Activated CD8-positive, alpha-beta memory T cell treated with anti-CD3 and anti-CD28 coated beads, Interleukin-2, amount 10 ng/mL, durations not matched to agents 7 days and 5 days (primary cell): ENCODE data around the gene TP53BP2. TPM values are rescaled to one million over a fixed set of nuclear protein-coding genes. Genes with fewer than 3 reads are reported as not detected.
A peak's percentile ranks its signal among the peaks of the same experiment; 100 is the strongest.

Experiments used
- ATAC-seq: fragments of 150-1000 bp; cut with Tn5 transposase; one replicate; pipeline ENCODE4 v1.10.0; 2021; ENCODE audit warnings: moderate library complexity
- CTCF ChIA-PET: fragments of 350-600 bp; sonication (Branson Sonifier 250); formaldehyde crosslinking; loops from one replicate; lab custom pipeline; 2021; ENCODE audit warnings: antibody characterized with exemption; lab: Charles Lee
- DNase-seq: peaks from one replicate; pipeline ENCODE4 v3.0.0-alpha.2; 2020
- H3K27ac Mint-ChIP-seq: one replicate; pipeline ENCODE4 v1.8.0; 2021; ENCODE audit warnings: mild to moderate bottlenecking, mixed read lengths
- H3K27me3 Mint-ChIP-seq: one replicate; pipeline ENCODE4 v1.8.0; 2021; ENCODE audit warnings: mixed read lengths
- H3K36me3 Mint-ChIP-seq: one replicate; pipeline ENCODE4 v1.8.0; 2021; ENCODE audit warnings: mild to moderate bottlenecking, mixed read lengths
- H3K4me1 Mint-ChIP-seq: one replicate; pipeline ENCODE4 v1.8.0; 2021; ENCODE audit warnings: mixed read lengths
- H3K4me3 Mint-ChIP-seq: one replicate; pipeline ENCODE4 v1.8.0; 2021; ENCODE audit warnings: mild to moderate bottlenecking, moderate library complexity, mixed read lengths
- H3K9me3 Mint-ChIP-seq: one replicate; pipeline ENCODE4 v1.8.0; 2022; ENCODE audit warnings: low read depth, mixed read lengths
- total RNA-seq, 2 experiments: library from RNA; stranded (reverse); gene quantifications; one replicate each; pipeline ENCODE4 v1.2.3, GENCODE V29; 2021

The TP53BP2 gene
- total RNA-seq, 2 experiments from 2014 or later = 35.8 to 39.6 TPM

GRCh38 chr1:223794136-223794880 lies 51.4 kb downstream of the TP53BP2 start:
- no peak for ATAC-seq
- no peak overlapping the region for H3K27ac Mint-ChIP-seq
- CTCF ChIA-PET = interaction anchor here (1.1 kb wide), 1 partner anchor 95 kb away, joined by 3 read pairs; no protein-coding TSS in a partner anchor

GRCh38 chr1:223793716-223794115 lies 52.0 kb downstream of the TP53BP2 start:
- CTCF ChIA-PET = interaction anchor here (1.1 to 1.6 kb wide), 2 partner anchors 21 to 95 kb away, joined by 3 to 4 read pairs; no protein-coding TSS in a partner anchor
- Mint-ChIP-seq H3K36me3 (peaks cover 25% of the 10 kb centered on the region), H3K9me3 (no peaks in the 10 kb centered on the region), H3K27ac (no peak overlapping the region), H3K4me1 (peaks cover 5% of the 10 kb centered on the region), H3K27me3 (no peaks in the 10 kb centered on the region), H3K4me3 (no peak overlapping the region)
- ATAC-seq = no peak
- no peak for DNase-seq

More at GRCh38 chr1:223794136-223794880, 51.4 kb downstream of the TP53BP2 start:
- Mint-ChIP-seq H3K4me1 (peaks cover 5% of the 10 kb centered on the region), H3K36me3 (peaks cover 22% of the 10 kb centered on the region), H3K27me3 (no peaks in the 10 kb centered on the region), H3K9me3 (no peaks in the 10 kb centered on the region), H3K4me3 (no peak overlapping the region)
- DNase-seq = no peak

GRCh38 chr1:223792046-223792445 lies 53.7 kb downstream of the TP53BP2 start:
- no peak for ATAC-seq
- no peak for DNase-seq
- H3K4me3 Mint-ChIP-seq = no peak overlapping the region
- CTCF ChIA-PET = interaction anchor here (1.6 kb wide), 1 partner anchor 20 kb away, joined by 4 read pairs; no protein-coding TSS in a partner anchor
- no peaks in the 10 kb centered on the region for H3K9me3 Mint-ChIP-seq
- H3K27ac Mint-ChIP-seq = no peak overlapping the region
- no peaks in the 10 kb centered on the region for H3K27me3 Mint-ChIP-seq
- peaks cover 5% of the 10 kb centered on the region for H3K4me1 Mint-ChIP-seq
- peaks cover 23% of the 10 kb centered on the region for H3K36me3 Mint-ChIP-seq

GRCh38 chr1:223788746-223789415 lies 56.9 kb downstream of the TP53BP2 start:
- no peak for DNase-seq
- Mint-ChIP-seq H3K27ac (no peak overlapping the region), H3K36me3 (peaks cover 19% of the 10 kb centered on the region), H3K27me3 (no peaks in the 10 kb centered on the region), H3K9me3 (no peaks in the 10 kb centered on the region), H3K4me1 (peaks cover 5% of the 10 kb centered on the region), H3K4me3 (no peak overlapping the region)
- CTCF ChIA-PET = interaction anchor here (0.8 to 2.1 kb wide), 2 partner anchors 18 to 232 kb away, joined by 3 to 4 read pairs; no protein-coding TSS in a partner anchor
- no peak for ATAC-seq

GRCh38 chr1:223785808-223786207 lies 59.9 kb downstream of the TP53BP2 start:
- no peak for DNase-seq
- H3K27me3 Mint-ChIP-seq = no peaks in the 10 kb centered on the region
- CTCF ChIA-PET = no interaction called here
- H3K27ac Mint-ChIP-seq = no peak overlapping the region
- peaks cover 16% of the 10 kb centered on the region for H3K36me3 Mint-ChIP-seq
- no peak overlapping the region for H3K4me3 Mint-ChIP-seq
- no peak for ATAC-seq
- H3K4me1 Mint-ChIP-seq = peaks cover 5% of the 10 kb centered on the region
- H3K9me3 Mint-ChIP-seq = no peaks in the 10 kb centered on the region

- no peak for DNase-seq
- Mint-ChIP-seq H3K4me3 (no peak overlapping the region), H3K4me1 (peaks cover 6% of the 10 kb centered on the region), H3K9me3 (no peaks in the 10 kb centered on the region), H3K36me3 (peaks cover 18% of the 10 kb centered on the region), H3K27me3 (no peaks in the 10 kb centered on the region), H3K27ac (no peak overlapping the region)
- ATAC-seq = no peak
- CTCF ChIA-PET = interaction anchor here (1.5 kb wide), 1 partner anchor 35 kb away, joined by 4 read pairs; no protein-coding TSS in a partner anchor
Observed at GRCh38 chr1:223784541-223784940, 61.2 kb downstream of the TP53BP2 start.

- CTCF ChIA-PET = interaction anchor here (1.5 kb wide), 1 partner anchor 34 kb away, joined by 4 read pairs; no protein-coding TSS in a partner anchor
- no peak for DNase-seq
- ATAC-seq = no peak
- H3K36me3 Mint-ChIP-seq = peaks cover 19% of the 10 kb centered on the region
- no peaks in the 10 kb centered on the region for H3K9me3 Mint-ChIP-seq
- no peak overlapping the region for H3K27ac Mint-ChIP-seq
- H3K4me1 Mint-ChIP-seq = peaks cover 6% of the 10 kb centered on the region
- no peak overlapping the region for H3K4me3 Mint-ChIP-seq
- H3K27me3 Mint-ChIP-seq = no peaks in the 10 kb centered on the region
Observed at GRCh38 chr1:223783676-223784075, 62.1 kb downstream of the TP53BP2 start.

- H3K36me3 Mint-ChIP-seq = peaks cover 27% of the 10 kb centered on the region
- no peak for DNase-seq
- H3K27ac Mint-ChIP-seq = peak overlapping the region; percentile 26
- no peaks in the 10 kb centered on the region for H3K9me3 Mint-ChIP-seq
- H3K27me3 Mint-ChIP-seq = no peaks in the 10 kb centered on the region
- H3K4me1 Mint-ChIP-seq = peaks cover 16% of the 10 kb centered on the region
- ATAC-seq = no peak
- CTCF ChIA-PET = interaction anchor here (1.0 to 2.8 kb wide), 5 partner anchors 31 to 85 kb away, joined by 3 to 12 read pairs (median 3); partner anchors contain the start of gene CAPN2
- H3K4me3 Mint-ChIP-seq = no peak overlapping the region
Observed at GRCh38 chr1:223780949-223781348, 64.8 kb downstream of the TP53BP2 start.

GRCh38 chr1:223780318-223780717 lies 65.4 kb downstream of the TP53BP2 start:
- no peaks in the 10 kb centered on the region for H3K9me3 Mint-ChIP-seq
- H3K36me3 Mint-ChIP-seq = peaks cover 31% of the 10 kb centered on the region
- H3K27ac Mint-ChIP-seq = no peak overlapping the region
- DNase-seq = no peak
- H3K4me1 Mint-ChIP-seq = peaks cover 22% of the 10 kb centered on the region
- CTCF ChIA-PET = interaction anchor here (0.6 to 2.8 kb wide), 6 partner anchors 31 to 85 kb away, joined by 3 to 12 read pairs (median 3); partner anchors contain the start of gene CAPN2
- no peaks in the 10 kb centered on the region for H3K27me3 Mint-ChIP-seq
- ATAC-seq = no peak
- no peak overlapping the region for H3K4me3 Mint-ChIP-seq

- H3K27me3 Mint-ChIP-seq = no peaks in the 10 kb centered on the region
- H3K4me3 Mint-ChIP-seq = no peak overlapping the region
- peak overlapping the region; percentile 37 for H3K27ac Mint-ChIP-seq
- CTCF ChIA-PET = interaction anchor here (2.7 kb wide), 1 partner anchor 78 kb away, joined by 10 read pairs; no protein-coding TSS in a partner anchor
- H3K36me3 Mint-ChIP-seq = peaks cover 49% of the 10 kb centered on the region
- ATAC-seq (no peak), DNase-seq (peak; percentile 12)
- peaks cover 39% of the 10 kb centered on the region for H3K4me1 Mint-ChIP-seq
- no peaks in the 10 kb centered on the region for H3K9me3 Mint-ChIP-seq
Observed at GRCh38 chr1:223776826-223777454, 68.8 kb downstream of the TP53BP2 start.

- Mint-ChIP-seq H3K36me3 (peaks cover 55% of the 10 kb centered on the region), H3K4me3 (no peak overlapping the region), H3K4me1 (peaks cover 43% of the 10 kb centered on the region), H3K27ac (peak overlapping the region; percentile 57), H3K27me3 (no peaks in the 10 kb centered on the region), H3K9me3 (no peaks in the 10 kb centered on the region)
- DNase-seq (peak; percentile 77), ATAC-seq (peak; percentile 90)
- CTCF ChIA-PET = interaction anchor here (0.6 to 2.7 kb wide), 4 partner anchors 27 to 1664 kb away, joined by 3 to 11 read pairs (median 6); no protein-coding TSS in a partner anchor
Observed at GRCh38 chr1:223776075-223776814, 69.5 kb downstream of the TP53BP2 start.

GRCh38 chr1:223775711-223776074 lies 70.1 kb downstream of the TP53BP2 start:
- no peak overlapping the region for H3K4me3 Mint-ChIP-seq
- CTCF ChIA-PET = interaction anchor here (0.6 to 2.7 kb wide), 4 partner anchors 26 to 1664 kb away, joined by 3 to 11 read pairs (median 6); no protein-coding TSS in a partner anchor
- H3K4me1 Mint-ChIP-seq = peaks cover 44% of the 10 kb centered on the region
- no peak for ATAC-seq
- peak overlapping the region; percentile 57 for H3K27ac Mint-ChIP-seq
- no peaks in the 10 kb centered on the region for H3K9me3 Mint-ChIP-seq
- peak; percentile 9 for DNase-seq
- no peaks in the 10 kb centered on the region for H3K27me3 Mint-ChIP-seq
- H3K36me3 Mint-ChIP-seq = peaks cover 58% of the 10 kb centered on the region
